K562 (cell line): Measurements from ENCODE around the gene ARAP1.

Experiments
- BRCA1 ChIP-seq, 2 experiments: fragments of 450-650 bp in 1 of 2; sonication (generic) in 1 of 2; formaldehyde crosslinking in 1 of 2; IDR thresholded peaks; 2 replicates each; pipeline versions ENCODE4 v1.5.0 to v1.6.1; 2017 to 2020; ENCODE audit warnings: mild to moderate bottlenecking in 1 of 2, missing genetic modification reagents in 1 of 2
- CC2D1A ChIP-seq: fragments of 450-650 bp; IDR thresholded peaks from 2 replicates; pipeline ENCODE4 v1.6.1; 2017; ENCODE audit warnings: mild to moderate bottlenecking
- EP300 ChIP-seq: IDR thresholded peaks from 2 replicates; pipeline ENCODE4 v1.6.1; 2012; ENCODE audit warnings: low read length, improper control_type of control experiment
- FOXA1 ChIP-seq: fragments of 450-650 bp; IDR thresholded peaks from 2 replicates; pipeline ENCODE4 v1.6.1; 2016; ENCODE audit warnings: mild to moderate bottlenecking, borderline replicate concordance
- KDM1A ChIP-seq, 2 experiments: fragments of 450-650 bp; IDR thresholded peaks; 2 replicates each; pipeline ENCODE4 v1.6.1; 2016; ENCODE audit warnings: mild to moderate bottlenecking in 2 of 2
- KDM4B ChIP-seq, 2 experiments: fragments of 450-650 bp in 1 of 2; sonication (generic) in 1 of 2; IDR thresholded peaks; 2 replicates each; pipeline ENCODE4 v1.6.1; 2016 to 2017; ENCODE audit warnings: borderline replicate concordance in 2 of 2, antibody characterized with exemption in 1 of 2, low read depth in 1 of 2, mild to moderate bottlenecking in 1 of 2
- MAFK ChIP-seq: IDR thresholded peaks from 2 replicates; pipeline ENCODE4 v1.6.1; 2011; ENCODE audit warnings: low read length, improper control_type of control experiment
- POLR2A ChIP-seq: fragments of 450-650 bp; conservative IDR thresholded peaks from 2 replicates; pipeline ENCODE4 v1.6.1; 2016
- PRPF4 ChIP-seq: fragments of 200-400 bp; formaldehyde crosslinking; IDR thresholded peaks from one replicate; pipeline ENCODE4 v1.6.1; 2017; ENCODE audit warnings: low read length, low read depth, mild to moderate bottlenecking; ENCODE audit not compliant: insufficient read depth, poor library complexity, severe bottlenecking
- RBFOX2 ChIP-seq: fragments of 200-400 bp; formaldehyde crosslinking; IDR thresholded peaks from 2 replicates; pipeline ENCODE4 v1.6.1; 2017; ENCODE audit warnings: low read depth, mild to moderate bottlenecking, low read length, moderate library complexity
- RFX5 ChIP-seq: IDR thresholded peaks from 2 replicates; pipeline ENCODE4 v1.6.1; 2011; ENCODE audit warnings: low read depth, mild to moderate bottlenecking, improper control_type of control experiment, low read length
- TF ChIP-seq, protein P1 (sequence below): IDR thresholded peaks from 3 replicates; pipeline ENCODE4 v1.6.1; 2011; ENCODE audit warnings: borderline replicate concordance, mild to moderate bottlenecking; ENCODE audit not compliant: insufficient read length, insufficient read depth
- TF ChIP-seq, protein P2 (sequence below), 3 experiments: fragments of 200-800 bp in 1 of 3; fragments of 250-450 bp in 1 of 3; fragments of 450-650 bp in 1 of 3; sonication (Bioruptor Pico) in 1 of 3; sonication (Bioruptor generic) in 1 of 3; formaldehyde crosslinking in 1 of 3; IDR thresholded peaks; 2 replicates each; pipeline versions ENCODE4 v1.6.1 to v1.8.0; 2016 to 2022; ENCODE audit warnings: mild to moderate bottlenecking in 2 of 3, missing genetic modification characterization in 2 of 3, missing compliant biosample characterization in 1 of 3, moderate library complexity in 1 of 3
- TF ChIP-seq, protein P3 (sequence below), 3 experiments: IDR thresholded peaks in 2 of 3; conservative IDR thresholded peaks in 1 of 3; 2 replicates each; pipeline ENCODE4 v1.5.1; 2011 to 2012; ENCODE audit warnings: low read length in 3 of 3, mild to moderate bottlenecking in 3 of 3, control low read depth in 2 of 3, improper control_type of control experiment in 1 of 3, inconsistent platforms in 1 of 3, low read depth in 1 of 3, mixed read lengths in 1 of 3, moderate library complexity in 1 of 3; ENCODE audit not compliant: insufficient read depth in 2 of 3

DNA sequence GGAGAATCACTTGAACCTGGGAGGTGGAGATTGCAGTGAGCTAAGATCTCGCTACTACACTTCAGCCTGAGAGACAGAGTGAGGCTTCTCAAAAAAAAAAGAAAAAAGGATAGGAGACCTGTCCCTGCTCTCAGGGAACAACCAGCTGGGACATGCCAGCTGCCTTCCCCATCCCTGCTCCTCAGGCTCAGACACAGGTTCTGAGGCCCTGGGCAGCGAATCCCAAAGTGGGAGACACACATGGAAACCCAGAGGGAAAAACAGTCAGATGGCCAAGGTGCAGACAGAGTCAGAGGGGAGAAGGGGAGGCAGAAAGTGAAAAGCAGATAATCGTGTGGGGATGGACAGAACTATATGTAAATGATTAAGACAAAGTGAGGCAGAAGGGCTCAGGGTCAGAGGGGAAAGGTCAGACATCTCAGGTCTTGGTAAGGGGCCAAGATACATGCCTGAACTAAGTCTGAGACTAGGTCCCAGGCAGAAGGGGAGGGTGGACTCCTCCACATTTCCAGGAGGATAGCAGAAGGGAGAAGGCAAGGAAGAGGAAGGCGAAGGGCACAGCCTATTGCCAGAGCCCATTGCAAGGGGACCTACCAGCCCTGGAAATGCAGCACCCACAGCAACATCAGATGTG is 27.4 kb upstream of the ARAP1 start:
- TF ChIP-seq PRPF4 (no peak), RBFOX2 (no peak), BRCA1 (IDR thresholded peaks at IDR 0.05) (no peak), BRCA1 (CRISPR knock-in tag; IDR thresholded peaks at IDR 0.05) (no peak), KDM1A (IDR thresholded peaks at IDR 0.05) (no peak), MAFK (no peak), FOXA1 (no peak), EP300 (no peak), RFX5 (no peak), CC2D1A (0 out of 2 replicates have a peak, but pooled peaks have one; percentile 7), KDM4B (IDR thresholded peaks at IDR 0.05; ENCODE audit: borderline replicate concordance in 2 of 2, low read depth in 1 of 2) (no peak), POLR2A (no peak)
- TF ChIP-seq, protein P1, sequence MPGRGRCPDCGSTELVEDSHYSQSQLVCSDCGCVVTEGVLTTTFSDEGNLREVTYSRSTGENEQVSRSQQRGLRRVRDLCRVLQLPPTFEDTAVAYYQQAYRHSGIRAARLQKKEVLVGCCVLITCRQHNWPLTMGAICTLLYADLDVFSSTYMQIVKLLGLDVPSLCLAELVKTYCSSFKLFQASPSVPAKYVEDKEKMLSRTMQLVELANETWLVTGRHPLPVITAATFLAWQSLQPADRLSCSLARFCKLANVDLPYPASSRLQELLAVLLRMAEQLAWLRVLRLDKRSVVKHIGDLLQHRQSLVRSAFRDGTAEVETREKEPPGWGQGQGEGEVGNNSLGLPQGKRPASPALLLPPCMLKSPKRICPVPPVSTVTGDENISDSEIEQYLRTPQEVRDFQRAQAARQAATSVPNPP, result no peak
- TF ChIP-seq, protein P2, sequence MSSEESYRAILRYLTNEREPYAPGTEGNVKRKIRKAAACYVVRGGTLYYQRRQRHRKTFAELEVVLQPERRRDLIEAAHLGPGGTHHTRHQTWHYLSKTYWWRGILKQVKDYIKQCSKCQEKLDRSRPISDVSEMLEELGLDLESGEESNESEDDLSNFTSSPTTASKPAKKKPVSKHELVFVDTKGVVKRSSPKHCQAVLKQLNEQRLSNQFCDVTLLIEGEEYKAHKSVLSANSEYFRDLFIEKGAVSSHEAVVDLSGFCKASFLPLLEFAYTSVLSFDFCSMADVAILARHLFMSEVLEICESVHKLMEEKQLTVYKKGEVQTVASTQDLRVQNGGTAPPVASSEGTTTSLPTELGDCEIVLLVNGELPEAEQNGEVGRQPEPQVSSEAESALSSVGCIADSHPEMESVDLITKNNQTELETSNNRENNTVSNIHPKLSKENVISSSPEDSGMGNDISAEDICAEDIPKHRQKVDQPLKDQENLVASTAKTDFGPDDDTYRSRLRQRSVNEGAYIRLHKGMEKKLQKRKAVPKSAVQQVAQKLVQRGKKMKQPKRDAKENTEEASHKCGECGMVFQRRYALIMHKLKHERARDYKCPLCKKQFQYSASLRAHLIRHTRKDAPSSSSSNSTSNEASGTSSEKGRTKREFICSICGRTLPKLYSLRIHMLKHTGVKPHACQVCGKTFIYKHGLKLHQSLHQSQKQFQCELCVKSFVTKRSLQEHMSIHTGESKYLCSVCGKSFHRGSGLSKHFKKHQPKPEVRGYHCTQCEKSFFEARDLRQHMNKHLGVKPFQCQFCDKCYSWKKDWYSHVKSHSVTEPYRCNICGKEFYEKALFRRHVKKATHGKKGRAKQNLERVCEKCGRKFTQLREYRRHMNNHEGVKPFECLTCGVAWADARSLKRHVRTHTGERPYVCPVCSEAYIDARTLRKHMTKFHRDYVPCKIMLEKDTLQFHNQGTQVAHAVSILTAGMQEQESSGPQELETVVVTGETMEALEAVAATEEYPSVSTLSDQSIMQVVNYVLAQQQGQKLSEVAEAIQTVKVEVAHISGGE (CRISPR knock-in tag; IDR thresholded peaks at IDR 0.05), result no peak
- TF ChIP-seq, protein P3, sequence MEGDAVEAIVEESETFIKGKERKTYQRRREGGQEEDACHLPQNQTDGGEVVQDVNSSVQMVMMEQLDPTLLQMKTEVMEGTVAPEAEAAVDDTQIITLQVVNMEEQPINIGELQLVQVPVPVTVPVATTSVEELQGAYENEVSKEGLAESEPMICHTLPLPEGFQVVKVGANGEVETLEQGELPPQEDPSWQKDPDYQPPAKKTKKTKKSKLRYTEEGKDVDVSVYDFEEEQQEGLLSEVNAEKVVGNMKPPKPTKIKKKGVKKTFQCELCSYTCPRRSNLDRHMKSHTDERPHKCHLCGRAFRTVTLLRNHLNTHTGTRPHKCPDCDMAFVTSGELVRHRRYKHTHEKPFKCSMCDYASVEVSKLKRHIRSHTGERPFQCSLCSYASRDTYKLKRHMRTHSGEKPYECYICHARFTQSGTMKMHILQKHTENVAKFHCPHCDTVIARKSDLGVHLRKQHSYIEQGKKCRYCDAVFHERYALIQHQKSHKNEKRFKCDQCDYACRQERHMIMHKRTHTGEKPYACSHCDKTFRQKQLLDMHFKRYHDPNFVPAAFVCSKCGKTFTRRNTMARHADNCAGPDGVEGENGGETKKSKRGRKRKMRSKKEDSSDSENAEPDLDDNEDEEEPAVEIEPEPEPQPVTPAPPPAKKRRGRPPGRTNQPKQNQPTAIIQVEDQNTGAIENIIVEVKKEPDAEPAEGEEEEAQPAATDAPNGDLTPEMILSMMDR (IDR thresholded peaks at IDR 0.05 in 2 of 3, conservative IDR thresholded peaks at IDR 0.05 in 1 of 3; ENCODE audit: insufficient read depth in 2 of 3, low read depth in 1 of 3, low read length in 3 of 3), result no peak
